ENCODE results near the gene NSRP1. TPM values are rescaled to one million over a fixed set of nuclear protein-coding genes. Genes with fewer than 3 reads are reported as not detected.

The NSRP1 gene
- total RNA-seq, 1 experiment from 2014 or later = 22.8 TPM

GRCh38 chr17:30220414-30220813 lies 103.8 kb downstream of the NSRP1 start (continued):
- TF ChIP-seq ZBTB43 (CRISPR knock-in tag; IDR thresholded peaks at IDR 0.05) (no peak), ATF1 (CRISPR knock-in tag; IDR thresholded peaks at IDR 0.05) (no peak), ZNF425 (CRISPR knock-in tag; conservative IDR thresholded peaks at IDR 0.05) (no peak), MYBL2 (CRISPR knock-in tag; IDR thresholded peaks at IDR 0.05) (no peak), ZMAT4 (CRISPR knock-in tag; IDR thresholded peaks at IDR 0.05) (no peak)

GRCh38 chr17:30221346-30221745 lies 104.7 kb downstream of the NSRP1 start:
- Mint-ChIP-seq H3K27me3 (ENCODE audit: low read depth) (no peaks in the 10 kb centered on the region; the same call in 1 of the 2 replicates), H3K9me3 (no peaks in the 10 kb centered on the region), H3K27ac (no peak overlapping the region), H3K4me1 (peaks cover 13% of the 10 kb centered on the region), H3K36me3 (no peaks in the 10 kb centered on the region), H3K4me3 (no peak overlapping the region)
- POLR2A ChIA-PET = interaction anchor here (0.7 kb wide), 1 partner anchor 152 kb away, joined by 4 read pairs; no protein-coding TSS in a partner anchor
- ATAC-seq (no peak), DNase-seq (ENCODE audit: low spot score) (no peak)
- CTCF ChIA-PET = no interaction called here
- TF ChIP-seq ZSCAN18 (CRISPR knock-in tag; IDR thresholded peaks at IDR 0.05) (no peak), ZNF532 (CRISPR knock-in tag; IDR thresholded peaks at IDR 0.05; ENCODE audit: borderline replicate concordance) (no peak), SMAD4 (CRISPR knock-in tag; IDR thresholded peaks at IDR 0.05) (no peak), E2F4 (CRISPR knock-in tag; IDR thresholded peaks at IDR 0.05; ENCODE audit: borderline replicate concordance, low read depth) (no peak), ZNF671 (CRISPR knock-in tag; IDR thresholded peaks at IDR 0.05) (no peak), EMX1 (CRISPR knock-in tag; IDR thresholded peaks at IDR 0.05) (no peak), CREB1 (CRISPR knock-in tag; IDR thresholded peaks at IDR 0.05) (no peak), ATF6 (CRISPR knock-in tag; IDR thresholded peaks at IDR 0.05) (no peak), ZNF263 (CRISPR knock-in tag; IDR thresholded peaks at IDR 0.05; ENCODE audit: low read depth) (no peak), ARID4B (CRISPR knock-in tag; IDR thresholded peaks at IDR 0.05; ENCODE audit: borderline replicate concordance) (no peak)
